Chondrocyte (in vitro differentiated cells): Measurements from ENCODE around the gene MAN1A1. TPM values are rescaled to one million over a fixed set of nuclear protein-coding genes. Genes with fewer than 3 reads are reported as not detected.

Experiments
- DNase-seq: peaks from one replicate; pipeline ENCODE4 v3.0.0; 2021; ENCODE audit warnings: mixed read lengths, low spot score
- H3K27ac Mint-ChIP-seq: one replicate; pipeline ENCODE4 v1.8.0; 2021; ENCODE audit warnings: mild to moderate bottlenecking, moderate library complexity, mixed read lengths; ENCODE audit not compliant: unreplicated experiment
- H3K27me3 Mint-ChIP-seq: 2 replicates; pipeline ENCODE4 v1.8.0; 2021; ENCODE audit warnings: low read depth, mixed read lengths
- H3K36me3 Mint-ChIP-seq: 2 replicates; pipeline ENCODE4 v1.8.0; 2021; ENCODE audit warnings: low read depth, mixed read lengths
- H3K4me1 Mint-ChIP-seq: 2 replicates; pipeline ENCODE4 v1.8.0; 2021; ENCODE audit warnings: low read depth, mild to moderate bottlenecking, mixed read lengths
- H3K4me3 Mint-ChIP-seq: one replicate; pipeline ENCODE4 v1.8.0; 2021; ENCODE audit warnings: mild to moderate bottlenecking, moderate library complexity, mixed read lengths; ENCODE audit not compliant: unreplicated experiment
- H3K9me3 Mint-ChIP-seq: 2 replicates; pipeline ENCODE4 v1.8.0; 2021; ENCODE audit warnings: low read depth, mixed read lengths
- total RNA-seq: library from RNA; stranded (reverse); gene quantifications from 3 replicates; pipeline ENCODE4 v1.2.1, GENCODE V29; 2021
- TF ChIP-seq, protein P1 (sequence below): fragments of 200-600 bp; sonication (generic); IDR thresholded peaks from 2 replicates; pipeline ENCODE4 v1.5.0; 2021; ENCODE audit warnings: antibody characterized with exemption, mild to moderate bottlenecking, moderate library complexity

The MAN1A1 gene
- total RNA-seq, 1 donor from 2014 or later: 7.2 TPM

DNA sequence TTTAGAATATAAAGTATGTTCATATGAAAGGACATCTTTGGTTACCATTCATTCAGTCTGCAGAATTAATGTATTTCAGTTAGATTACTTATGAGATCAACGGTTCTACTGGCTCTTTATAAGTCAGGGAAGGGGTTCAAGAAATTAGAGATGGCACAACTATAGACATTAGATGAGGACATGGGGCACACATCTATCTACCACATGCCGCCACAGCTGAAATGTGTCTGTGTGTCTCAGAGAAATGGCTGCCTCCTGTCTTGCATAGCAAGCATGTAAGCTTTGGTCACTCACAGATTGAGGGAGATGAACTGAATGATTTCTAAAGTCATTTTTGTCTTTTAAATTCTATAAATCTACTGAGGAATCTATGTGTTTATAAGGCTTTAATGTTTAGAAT lies 142.2 kb downstream of the MAN1A1 start:
- no peak overlapping the region for H3K27ac Mint-ChIP-seq
- DNase-seq: no peak
- H3K27me3 Mint-ChIP-seq: peaks cover 2% of the 10 kb centered on the region
- no peaks in the 10 kb centered on the region for H3K9me3 Mint-ChIP-seq
- H3K4me3 Mint-ChIP-seq: no peak overlapping the region
- peaks cover 5% of the 10 kb centered on the region for H3K36me3 Mint-ChIP-seq
- TF ChIP-seq, protein P1, sequence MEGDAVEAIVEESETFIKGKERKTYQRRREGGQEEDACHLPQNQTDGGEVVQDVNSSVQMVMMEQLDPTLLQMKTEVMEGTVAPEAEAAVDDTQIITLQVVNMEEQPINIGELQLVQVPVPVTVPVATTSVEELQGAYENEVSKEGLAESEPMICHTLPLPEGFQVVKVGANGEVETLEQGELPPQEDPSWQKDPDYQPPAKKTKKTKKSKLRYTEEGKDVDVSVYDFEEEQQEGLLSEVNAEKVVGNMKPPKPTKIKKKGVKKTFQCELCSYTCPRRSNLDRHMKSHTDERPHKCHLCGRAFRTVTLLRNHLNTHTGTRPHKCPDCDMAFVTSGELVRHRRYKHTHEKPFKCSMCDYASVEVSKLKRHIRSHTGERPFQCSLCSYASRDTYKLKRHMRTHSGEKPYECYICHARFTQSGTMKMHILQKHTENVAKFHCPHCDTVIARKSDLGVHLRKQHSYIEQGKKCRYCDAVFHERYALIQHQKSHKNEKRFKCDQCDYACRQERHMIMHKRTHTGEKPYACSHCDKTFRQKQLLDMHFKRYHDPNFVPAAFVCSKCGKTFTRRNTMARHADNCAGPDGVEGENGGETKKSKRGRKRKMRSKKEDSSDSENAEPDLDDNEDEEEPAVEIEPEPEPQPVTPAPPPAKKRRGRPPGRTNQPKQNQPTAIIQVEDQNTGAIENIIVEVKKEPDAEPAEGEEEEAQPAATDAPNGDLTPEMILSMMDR: no peak
- no peaks in the 10 kb centered on the region for H3K4me1 Mint-ChIP-seq

DNA sequence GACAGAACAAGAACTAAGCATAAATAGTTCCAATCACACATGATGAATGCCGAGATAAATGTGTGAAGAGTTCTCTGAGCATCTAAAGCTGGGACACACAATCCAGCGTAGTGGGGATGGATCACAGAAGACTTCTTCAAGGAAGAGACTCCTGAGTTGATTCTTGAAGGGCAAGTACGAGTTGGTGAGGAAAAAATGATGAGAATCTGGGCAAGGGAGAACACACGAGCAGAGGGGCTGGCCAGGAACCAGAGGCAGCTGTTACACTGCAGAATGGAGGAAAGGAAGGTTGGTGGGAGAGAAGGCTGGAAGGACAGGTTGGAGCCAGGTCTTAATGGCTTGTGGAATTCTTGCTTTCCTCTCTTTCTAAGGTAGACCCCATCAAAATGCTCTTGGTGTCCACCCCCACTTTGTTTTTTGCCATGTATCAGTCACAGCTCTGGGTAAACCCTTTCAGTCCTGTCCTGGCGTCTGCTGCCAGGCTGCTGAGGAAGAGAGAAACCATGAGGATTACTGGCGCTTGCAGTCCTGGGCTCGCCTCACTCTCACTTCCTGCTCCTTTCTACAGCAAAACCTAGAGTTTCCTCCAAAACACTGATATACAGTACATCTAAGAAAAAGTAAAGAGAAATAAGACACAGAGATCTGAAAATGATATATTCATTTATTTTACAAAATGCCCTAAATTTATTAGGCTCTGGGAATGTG lies 143.5 kb downstream of the MAN1A1 start:
- H3K4me1 Mint-ChIP-seq: no peaks in the 10 kb centered on the region
- H3K9me3 Mint-ChIP-seq: no peaks in the 10 kb centered on the region
- H3K36me3 Mint-ChIP-seq: peaks cover 5% of the 10 kb centered on the region
- no peak for DNase-seq
- H3K4me3 Mint-ChIP-seq: no peak overlapping the region
- TF ChIP-seq, protein P1: no peak
- no peak overlapping the region for H3K27ac Mint-ChIP-seq
- H3K27me3 Mint-ChIP-seq: peaks cover under 1% of the 10 kb centered on the region

DNA sequence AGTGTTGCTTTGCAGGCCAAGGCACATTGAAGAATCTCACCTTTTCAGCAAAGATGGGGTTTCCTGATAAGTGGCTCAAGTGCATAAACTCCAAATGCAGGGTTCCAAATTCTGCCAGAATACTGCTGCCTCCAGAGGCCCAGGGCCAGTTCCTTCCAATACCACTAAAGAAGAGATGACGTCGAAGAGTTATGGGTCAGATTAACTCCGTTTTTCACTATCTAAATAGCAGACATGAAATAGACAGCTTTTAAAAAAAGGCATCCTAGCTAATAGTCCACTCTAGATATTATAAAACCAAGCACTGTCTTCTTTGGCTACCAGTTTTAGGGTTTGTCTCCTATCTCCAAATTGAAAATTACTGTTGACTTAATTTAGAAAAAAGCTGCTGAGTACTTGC lies 144.8 kb downstream of the MAN1A1 start:
- Mint-ChIP-seq H3K9me3 (no peaks in the 10 kb centered on the region), H3K4me3 (no peak overlapping the region)
- TF ChIP-seq, protein P1: no peak

DNA sequence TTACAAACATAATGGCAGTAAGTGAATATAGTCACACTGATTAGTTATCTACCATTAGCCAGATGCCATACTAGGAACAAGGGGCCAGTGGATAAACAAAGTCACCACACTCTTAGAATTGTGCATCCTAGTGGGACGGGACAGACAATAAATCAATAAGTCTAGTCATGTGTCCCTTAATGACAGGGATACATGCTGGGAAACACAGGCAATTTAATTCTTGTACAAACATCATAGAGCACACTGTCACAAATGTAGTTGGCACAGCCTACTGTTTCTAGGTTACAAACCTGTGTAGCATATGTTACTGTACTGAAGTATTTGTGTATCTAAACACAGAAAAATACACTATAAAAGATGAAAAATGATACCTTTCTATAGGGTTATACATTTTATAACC lies 148.1 kb downstream of the MAN1A1 start:
- Mint-ChIP-seq H3K27me3 (no peaks in the 10 kb centered on the region), H3K27ac (no peak overlapping the region), H3K4me3 (no peak overlapping the region), H3K36me3 (peaks cover 5% of the 10 kb centered on the region), H3K4me1 (no peaks in the 10 kb centered on the region), H3K9me3 (no peaks in the 10 kb centered on the region)
- TF ChIP-seq, protein P1: no peak
- DNase-seq: no peak

More for the DNA sequence above, 144.8 kb downstream of the MAN1A1 start:
- Mint-ChIP-seq H3K27me3 (no peaks in the 10 kb centered on the region), H3K4me1 (no peaks in the 10 kb centered on the region), H3K36me3 (peaks cover 5% of the 10 kb centered on the region), H3K27ac (no peak overlapping the region)
- no peak for DNase-seq

DNA sequence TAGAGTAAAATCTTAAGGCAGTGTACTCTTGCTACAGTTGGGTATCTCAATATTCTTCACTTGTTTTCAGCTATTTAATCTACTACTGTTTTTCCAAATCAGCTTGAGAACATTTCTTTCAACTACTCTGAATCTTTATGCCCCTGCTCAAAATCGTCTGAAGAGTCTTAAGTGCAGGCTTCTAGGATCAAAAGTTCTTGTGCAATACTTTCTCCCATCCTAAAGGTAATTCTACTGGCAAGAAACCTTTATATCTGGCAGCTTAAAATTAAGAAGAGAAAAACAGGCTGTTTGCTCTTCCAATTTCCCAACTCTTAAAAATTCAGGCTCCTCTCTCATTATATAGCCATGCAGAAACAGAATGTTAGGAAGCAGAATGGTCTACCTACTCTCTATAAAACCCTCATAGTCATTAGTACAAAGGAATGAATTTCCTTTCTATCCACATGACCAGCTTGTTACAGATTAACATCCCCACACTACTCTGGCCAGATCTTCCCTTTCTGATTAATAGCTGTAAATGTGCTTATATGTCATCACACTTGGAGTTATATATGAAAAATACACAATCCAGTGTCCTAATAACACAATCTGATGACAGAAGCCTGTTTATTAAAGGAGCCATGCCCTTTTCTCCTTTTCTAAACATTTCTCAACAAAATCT lies 148.9 kb downstream of the MAN1A1 start:
- Mint-ChIP-seq H3K27ac (no peak overlapping the region), H3K4me3 (no peak overlapping the region), H3K27me3 (no peaks in the 10 kb centered on the region), H3K4me1 (no peaks in the 10 kb centered on the region), H3K9me3 (no peaks in the 10 kb centered on the region), H3K36me3 (peaks cover 5% of the 10 kb centered on the region)
- TF ChIP-seq, protein P1: no peak
- DNase-seq: no peak
